Fibroblast of villous mesenchyme (primary cell): ENCODE data around the gene LY6G6F. TPM values are rescaled to one million over a fixed set of nuclear protein-coding genes. Genes with fewer than 3 reads are reported as not detected.

Experiments
- DNase-seq: peaks from one replicate; pipeline ENCODE4 v3.0.0-alpha.2; 2010; ENCODE audit warnings: low read depth
- H3K4me3 ChIP-seq: 2 replicates; pipeline ENCODE4 v1.5.1; 2011; ENCODE audit warnings: low read depth, mild to moderate bottlenecking, low read length
- CTCF ChIP-seq: IDR thresholded peaks from 2 replicates; pipeline ENCODE4 v1.5.1; 2012; ENCODE audit warnings: low read depth, mild to moderate bottlenecking, low read length; ENCODE audit not compliant: insufficient read depth
- small RNA-seq: library from RNA; depleted of rRNA; stranded (forward); fragments of <200 nt; gene quantifications from one replicate; pipeline ENCODE3, GENCODE V24; 2012
- total RNA-seq: library from RNA; depleted of rRNA; stranded (reverse); fragments of >200 nt; gene quantifications from 2 replicates; pipeline ENCODE4 v1.2.3, GENCODE V29; 2012

The LY6G6F gene
- total RNA-seq, 1 donor: not detected

GRCh38 chr6:31750411-31751022 is 43.9 kb downstream of the LY6G6F start:
- DNase-seq: peak; percentile 83
- no peak for TF ChIP-seq CTCF
- H3K4me3 ChIP-seq: no peak overlapping the region

GRCh38 chr6:31752739-31753319 is 46.2 kb downstream of the LY6G6F start:
- peak; percentile 45 for DNase-seq
- no peak for TF ChIP-seq CTCF
- no peak overlapping the region for H3K4me3 ChIP-seq

- no peak overlapping the region for H3K4me3 ChIP-seq
- no peak for TF ChIP-seq CTCF
- DNase-seq: no peak
Measured at GRCh38 chr6:31758281-31758680, 51.6 kb downstream of the LY6G6F start.

Small RNA genes lying within 50 kb of the gene (small RNA-seq; reads per million reads assigned to genes)
- not detected for gene LY6G6D
- gene MIR4646: not detected
- gene RF00019: not detected
- gene RNU6-850P: not detected

Other genes with a start within 250 kb of the LY6G6F start
- 15.5 and 30.7 TPM in 2 replicates for gene MICB, start 208.7 kb upstream of the LY6G6F start, total RNA-seq
- not detected in 2 replicates for gene MCCD1, start 177.9 kb upstream of the LY6G6F start, total RNA-seq
- 407 and 463 TPM in 2 replicates for gene DDX39B, start 164.9 kb upstream of the LY6G6F start, total RNA-seq
- 1.3 and 3.0 TPM in 2 replicates for gene ATP6V1G2, start 160.3 kb upstream of the LY6G6F start, total RNA-seq
- 12.5 and 20.3 TPM in 2 replicates for gene NFKBIL1, start 159.3 kb upstream of the LY6G6F start, total RNA-seq
- gene LTA, start 134.6 kb upstream of the LY6G6F start, total RNA-seq: not detected in 2 replicates
- under 0.01 TPM in 2 replicates for gene TNF, start 131.3 kb upstream of the LY6G6F start, total RNA-seq
- 0.32 TPM in 1 of 2 replicates, not detected in the other for gene LTB, start 124.4 kb upstream of the LY6G6F start, total RNA-seq
- gene LST1, start 120.6 kb upstream of the LY6G6F start, total RNA-seq: not detected in 2 replicates
- gene NCR3, start 113.9 kb upstream of the LY6G6F start, total RNA-seq: not detected in 2 replicates
- gene AIF1, start 91.6 kb upstream of the LY6G6F start, total RNA-seq: not detected in 2 replicates
- 75.4 and 84.2 TPM in 2 replicates for gene PRRC2A, start 86.2 kb upstream of the LY6G6F start, total RNA-seq
- 123 and 166 TPM in 2 replicates for gene BAG6, start 54.2 kb upstream of the LY6G6F start, total RNA-seq
- 0.43 and 0.97 TPM in 2 replicates for gene APOM, start 51.0 kb upstream of the LY6G6F start, total RNA-seq
- gene C6orf47, start 46.1 kb upstream of the LY6G6F start, total RNA-seq: 20.7 and 21.9 TPM in 2 replicates
- gene GPANK1, start 41.9 kb upstream of the LY6G6F start, total RNA-seq: 16.1 and 20.7 TPM in 2 replicates
- gene CSNK2B, start 40.8 kb upstream of the LY6G6F start, total RNA-seq: 136 and 144 TPM in 2 replicates
- 3.2 and 3.9 TPM in 2 replicates for gene LY6G5B, start 36.9 kb upstream of the LY6G6F start, total RNA-seq
- 0.43 and 0.64 TPM in 2 replicates for gene LY6G5C, start 25.8 kb upstream of the LY6G6F start, total RNA-seq
- gene ABHD16A, start 3.5 kb upstream of the LY6G6F start, total RNA-seq: 43.2 and 76.0 TPM in 2 replicates
- gene LY6G6D, start 8.5 kb downstream of the LY6G6F start, total RNA-seq: not detected in 2 replicates
- not detected in 2 replicates for gene LY6G6C, start 14.9 kb downstream of the LY6G6F start, total RNA-seq
- not detected in 2 replicates for gene MPIG6B, start 16.5 kb downstream of the LY6G6F start, total RNA-seq
- gene DDAH2, start 22.4 kb downstream of the LY6G6F start, total RNA-seq: 60.5 and 68.0 TPM in 2 replicates
- gene CLIC1, start 29.7 kb downstream of the LY6G6F start, total RNA-seq: 586 and 701 TPM in 2 replicates
- 9.5 and 13.9 TPM in 2 replicates for gene MSH5, start 33.1 kb downstream of the LY6G6F start, total RNA-seq
- 0.43 and 1.3 TPM in 2 replicates for gene SAPCD1, start 55.8 kb downstream of the LY6G6F start, total RNA-seq
- under 0.01 TPM in 2 replicates for gene VWA7, start 70.5 kb downstream of the LY6G6F start, total RNA-seq
- gene VARS1, start 88.9 kb downstream of the LY6G6F start, total RNA-seq: 60.0 and 73.1 TPM in 2 replicates
- 21.6 and 23.7 TPM in 2 replicates for gene LSM2, start 100.1 kb downstream of the LY6G6F start, total RNA-seq
- 0.86 and 0.97 TPM in 2 replicates for gene HSPA1L, start 108.4 kb downstream of the LY6G6F start, total RNA-seq
- gene HSPA1A, start 108.7 kb downstream of the LY6G6F start, total RNA-seq: 77.0 and 132 TPM in 2 replicates
- 84.4 and 148 TPM in 2 replicates for gene HSPA1B, start 120.9 kb downstream of the LY6G6F start, total RNA-seq
- 70.8 and 77.6 TPM in 2 replicates for gene NEU1, start 156.0 kb downstream of the LY6G6F start, total RNA-seq
- not detected in 2 replicates for gene SLC44A4, start 172.1 kb downstream of the LY6G6F start, total RNA-seq
- 38.0 and 42.7 TPM in 2 replicates for gene EHMT2, start 190.8 kb downstream of the LY6G6F start, total RNA-seq
- 1.9 and 3.0 TPM in 2 replicates for gene ZBTB12, start 195.2 kb downstream of the LY6G6F start, total RNA-seq
- 1.3 and 2.3 TPM in 2 replicates for gene C2, start 220.9 kb downstream of the LY6G6F start, total RNA-seq
- gene CFB, start 239.2 kb downstream of the LY6G6F start, total RNA-seq: 3.5 and 12.1 TPM in 2 replicates